ENCODE measurements around the gene MACROD2. TPM values are rescaled to one million over a fixed set of nuclear protein-coding genes. Genes with fewer than 3 reads are reported as not detected.

Gene MACROD2
- polyA plus RNA-seq, 1 donor, result 5.4 TPM

- H3K27me3 ChIP-seq (ENCODE audit: control insufficient read depth, insufficient read depth, low read length), result no peaks in the 10 kb centered on the region
- H3K36me3 ChIP-seq (ENCODE audit: control insufficient read depth, insufficient read depth, low read length), result no peaks in the 10 kb centered on the region
- no peak for DNase-seq
- H3K9me3 ChIP-seq (ENCODE audit: control insufficient read depth, low read depth, low read length), result no peaks in the 10 kb centered on the region
- WGBS (ENCODE audit: insufficient coverage, low lambda C conversion rate), result no CpG with 5 or more reads among the region's 3 CpGs
- no peak overlapping the region for H3K4me3 ChIP-seq (ENCODE audit: low read length)
- no peak overlapping the region for H3K27ac ChIP-seq (ENCODE audit: low read length)
- H3K4me1 ChIP-seq (ENCODE audit: control insufficient read depth, insufficient read depth, low read length), result no peaks in the 10 kb centered on the region
Observed at GRCh38 chr20:16043931-16044330, 2048.6 kb downstream of the MACROD2 start.

- Histone ChIP-seq H3K36me3 (ENCODE audit: control insufficient read depth, insufficient read depth, low read length) (no peaks in the 10 kb centered on the region), H3K4me3 (ENCODE audit: low read length) (no peak overlapping the region), H3K27me3 (ENCODE audit: control insufficient read depth, insufficient read depth, low read length) (no peaks in the 10 kb centered on the region), H3K27ac (ENCODE audit: low read length) (no peak overlapping the region), H3K4me1 (ENCODE audit: control insufficient read depth, insufficient read depth, low read length) (no peaks in the 10 kb centered on the region), H3K9me3 (ENCODE audit: control insufficient read depth, low read depth, low read length) (no peaks in the 10 kb centered on the region)
- WGBS (ENCODE audit: insufficient coverage, low lambda C conversion rate), result no CpG with 5 or more reads among the region's 1 CpG
- DNase-seq, result no peak
Observed at GRCh38 chr20:16048876-16049275, 2053.6 kb downstream of the MACROD2 start.

GRCh38 chr20:16049529-16050093 lies 2054.3 kb downstream of the MACROD2 start:
- DNase-seq, result no peak
- whole genome bisulfite sequencing (ENCODE audit: insufficient coverage, low lambda C conversion rate), result no CpG with 5 or more reads among the region's 9 CpGs
- no peak overlapping the region for H3K27ac ChIP-seq (ENCODE audit: low read length)
- H3K36me3 ChIP-seq (ENCODE audit: control insufficient read depth, insufficient read depth, low read length), result no peaks in the 10 kb centered on the region
- no peaks in the 10 kb centered on the region for H3K9me3 ChIP-seq (ENCODE audit: control insufficient read depth, low read depth, low read length)
- no peaks in the 10 kb centered on the region for H3K27me3 ChIP-seq (ENCODE audit: control insufficient read depth, insufficient read depth, low read length)
- no peaks in the 10 kb centered on the region for H3K4me1 ChIP-seq (ENCODE audit: control insufficient read depth, insufficient read depth, low read length)
- H3K4me3 ChIP-seq (ENCODE audit: low read length), result no peak overlapping the region

GRCh38 chr20:16050366-16050765 lies 2055.1 kb downstream of the MACROD2 start:
- DNase-seq, result no peak
- no peaks in the 10 kb centered on the region for H3K36me3 ChIP-seq (ENCODE audit: control insufficient read depth, insufficient read depth, low read length)
- no peak overlapping the region for H3K4me3 ChIP-seq (ENCODE audit: low read length)
- H3K27me3 ChIP-seq (ENCODE audit: control insufficient read depth, insufficient read depth, low read length), result no peaks in the 10 kb centered on the region
- H3K27ac ChIP-seq (ENCODE audit: low read length), result no peak overlapping the region
- no peaks in the 10 kb centered on the region for H3K4me1 ChIP-seq (ENCODE audit: control insufficient read depth, insufficient read depth, low read length)
- no CpG with 5 or more reads among the region's 1 CpG for WGBS (ENCODE audit: insufficient coverage, low lambda C conversion rate)
- H3K9me3 ChIP-seq (ENCODE audit: control insufficient read depth, low read depth, low read length), result no peaks in the 10 kb centered on the region

- H3K9me3 ChIP-seq (ENCODE audit: control insufficient read depth, low read depth, low read length), result no peaks in the 10 kb centered on the region
- no peak for DNase-seq
Observed at GRCh38 chr20:16051968-16052367, 2056.7 kb downstream of the MACROD2 start.

GRCh38 chr20:16052456-16052855 lies 2057.1 kb downstream of the MACROD2 start:
- no peak for DNase-seq
- no peaks in the 10 kb centered on the region for H3K36me3 ChIP-seq (ENCODE audit: control insufficient read depth, insufficient read depth, low read length)
- H3K9me3 ChIP-seq (ENCODE audit: control insufficient read depth, low read depth, low read length), result no peaks in the 10 kb centered on the region
- no CpG with 5 or more reads among the region's 4 CpGs for WGBS (ENCODE audit: insufficient coverage, low lambda C conversion rate)
- no peak overlapping the region for H3K4me3 ChIP-seq (ENCODE audit: low read length)
- no peaks in the 10 kb centered on the region for H3K4me1 ChIP-seq (ENCODE audit: control insufficient read depth, insufficient read depth, low read length)
- H3K27me3 ChIP-seq (ENCODE audit: control insufficient read depth, insufficient read depth, low read length), result no peaks in the 10 kb centered on the region
- no peak overlapping the region for H3K27ac ChIP-seq (ENCODE audit: low read length)

More at GRCh38 chr20:16051968-16052367, 2056.7 kb downstream of the MACROD2 start:
- Histone ChIP-seq H3K36me3 (ENCODE audit: control insufficient read depth, insufficient read depth, low read length) (no peaks in the 10 kb centered on the region), H3K4me1 (ENCODE audit: control insufficient read depth, insufficient read depth, low read length) (no peaks in the 10 kb centered on the region), H3K27me3 (ENCODE audit: control insufficient read depth, insufficient read depth, low read length) (no peaks in the 10 kb centered on the region), H3K4me3 (ENCODE audit: low read length) (no peak overlapping the region), H3K27ac (ENCODE audit: low read length) (no peak overlapping the region)
- WGBS (ENCODE audit: insufficient coverage, low lambda C conversion rate), result 57% methylated on average over 1 of the region's 1 CpG

- Histone ChIP-seq H3K27ac (ENCODE audit: low read length) (no peak overlapping the region), H3K9me3 (ENCODE audit: control insufficient read depth, low read depth, low read length) (no peaks in the 10 kb centered on the region), H3K27me3 (ENCODE audit: control insufficient read depth, insufficient read depth, low read length) (no peaks in the 10 kb centered on the region), H3K36me3 (ENCODE audit: control insufficient read depth, insufficient read depth, low read length) (no peaks in the 10 kb centered on the region), H3K4me3 (ENCODE audit: low read length) (no peak overlapping the region), H3K4me1 (ENCODE audit: control insufficient read depth, insufficient read depth, low read length) (no peaks in the 10 kb centered on the region)
- no peak for DNase-seq
- WGBS (ENCODE audit: insufficient coverage, low lambda C conversion rate), result 100% methylated on average over 1 of the region's 3 CpGs
Observed at GRCh38 chr20:16054985-16055384, 2059.7 kb downstream of the MACROD2 start.

- WGBS (ENCODE audit: insufficient coverage, low lambda C conversion rate), result 80% methylated on average over 1 of the region's 3 CpGs
- Histone ChIP-seq H3K4me3 (ENCODE audit: low read length) (no peak overlapping the region), H3K36me3 (ENCODE audit: control insufficient read depth, insufficient read depth, low read length) (no peaks in the 10 kb centered on the region), H3K27ac (ENCODE audit: low read length) (no peak overlapping the region), H3K27me3 (ENCODE audit: control insufficient read depth, insufficient read depth, low read length) (no peaks in the 10 kb centered on the region), H3K9me3 (ENCODE audit: control insufficient read depth, low read depth, low read length) (no peaks in the 10 kb centered on the region), H3K4me1 (ENCODE audit: control insufficient read depth, insufficient read depth, low read length) (no peaks in the 10 kb centered on the region)
- DNase-seq, result no peak
Observed at GRCh38 chr20:16057651-16058050, 2062.3 kb downstream of the MACROD2 start.

GRCh38 chr20:16058268-16058667 lies 2063.0 kb downstream of the MACROD2 start:
- no CpG with 5 or more reads among the region's 3 CpGs for WGBS (ENCODE audit: insufficient coverage, low lambda C conversion rate)
- no peak for DNase-seq
- H3K36me3 ChIP-seq (ENCODE audit: control insufficient read depth, insufficient read depth, low read length), result no peaks in the 10 kb centered on the region

GRCh38 chr20:16059841-16060240 lies 2064.5 kb downstream of the MACROD2 start:
- Histone ChIP-seq H3K36me3 (ENCODE audit: control insufficient read depth, insufficient read depth, low read length) (no peaks in the 10 kb centered on the region), H3K9me3 (ENCODE audit: control insufficient read depth, low read depth, low read length) (no peaks in the 10 kb centered on the region), H3K4me1 (ENCODE audit: control insufficient read depth, insufficient read depth, low read length) (no peaks in the 10 kb centered on the region), H3K27me3 (ENCODE audit: control insufficient read depth, insufficient read depth, low read length) (peaks cover 4% of the 10 kb centered on the region), H3K4me3 (ENCODE audit: low read length) (no peak overlapping the region), H3K27ac (ENCODE audit: low read length) (no peak overlapping the region)
- WGBS (ENCODE audit: insufficient coverage, low lambda C conversion rate), result no CpG with 5 or more reads among the region's 2 CpGs
- no peak for DNase-seq

More at GRCh38 chr20:16058268-16058667, 2063.0 kb downstream of the MACROD2 start:
- no peaks in the 10 kb centered on the region for H3K4me1 ChIP-seq (ENCODE audit: control insufficient read depth, insufficient read depth, low read length)
- H3K9me3 ChIP-seq (ENCODE audit: control insufficient read depth, low read depth, low read length), result no peaks in the 10 kb centered on the region
- H3K27ac ChIP-seq (ENCODE audit: low read length), result no peak overlapping the region
- no peak overlapping the region for H3K4me3 ChIP-seq (ENCODE audit: low read length)
- H3K27me3 ChIP-seq (ENCODE audit: control insufficient read depth, insufficient read depth, low read length), result peaks cover 2% of the 10 kb centered on the region

GRCh38 chr20:16061351-16061750 lies 2066.0 kb downstream of the MACROD2 start:
- H3K27me3 ChIP-seq (ENCODE audit: control insufficient read depth, insufficient read depth, low read length), result peaks cover 4% of the 10 kb centered on the region
- H3K9me3 ChIP-seq (ENCODE audit: control insufficient read depth, low read depth, low read length), result no peaks in the 10 kb centered on the region
- H3K4me3 ChIP-seq (ENCODE audit: low read length), result no peak overlapping the region
- DNase-seq, result no peak
- no peak overlapping the region for H3K27ac ChIP-seq (ENCODE audit: low read length)
- WGBS (ENCODE audit: insufficient coverage, low lambda C conversion rate), result no CpG with 5 or more reads among the region's 7 CpGs
- no peaks in the 10 kb centered on the region for H3K4me1 ChIP-seq (ENCODE audit: control insufficient read depth, insufficient read depth, low read length)
- H3K36me3 ChIP-seq (ENCODE audit: control insufficient read depth, insufficient read depth, low read length), result no peaks in the 10 kb centered on the region
